Smooth muscle cell (in vitro differentiated cells): ENCODE measurements around the gene ACP1. TPM values are rescaled to one million over a fixed set of nuclear protein-coding genes. Genes with fewer than 3 reads are reported as not detected.

ENCODE experiments used
- DNase-seq: peaks from one replicate; lab custom pipeline; 2025; ENCODE audit not compliant: unreplicated experiment; lab: John Stamatoyannopoulos, UW
- H2AFZ ChIP-seq: fragments of 200-600 bp; sonication (generic); 2 replicates; pipeline ENCODE4 v1.6.0; 2016; ENCODE audit warnings: antibody characterized with exemption, low read depth, mild to moderate bottlenecking
- H3F3A ChIP-seq: fragments of 200-600 bp; sonication (generic); 2 replicates; pipeline ENCODE4 v1.6.0; 2017; ENCODE audit warnings: antibody characterized with exemption, low read depth
- H3K27ac ChIP-seq: fragments of 200-600 bp; sonication (generic); 2 replicates; pipeline ENCODE4 v1.5.1; 2016; ENCODE audit warnings: low read depth, mild to moderate bottlenecking
- H3K27me3 ChIP-seq: fragments of 200-600 bp; sonication (generic); 2 replicates; pipeline ENCODE4 v1.6.1; 2016; ENCODE audit warnings: low read depth, mild to moderate bottlenecking
- H3K36me3 ChIP-seq: fragments of 200-600 bp; sonication (generic); 2 replicates; pipeline ENCODE4 v1.5.1; 2016; ENCODE audit warnings: low read depth
- H3K4me1 ChIP-seq: fragments of 200-600 bp; sonication (generic); 2 replicates; pipeline ENCODE4 v1.5.1; 2016; ENCODE audit warnings: low read depth
- H3K4me2 ChIP-seq: fragments of 200-600 bp; sonication (generic); 2 replicates; pipeline ENCODE4 v1.6.0; 2016; ENCODE audit warnings: mild to moderate bottlenecking
- H3K4me3 ChIP-seq: fragments of 200-600 bp; sonication (generic); 2 replicates; pipeline ENCODE4 v1.5.1; 2016; ENCODE audit warnings: mild to moderate bottlenecking
- H3K79me2 ChIP-seq: fragments of 200-600 bp; sonication (generic); 2 replicates; pipeline ENCODE4 v1.6.0; 2016; ENCODE audit warnings: low read depth, mild to moderate bottlenecking
- H3K9ac ChIP-seq: fragments of 200-600 bp; sonication (generic); 2 replicates; pipeline ENCODE4 v1.6.0; 2016; ENCODE audit warnings: low read depth
- H3K9me3 ChIP-seq: fragments of 200-600 bp; sonication (generic); replicated peaks from 2 replicates; pipeline ENCODE4 v1.5.1; 2016; ENCODE audit warnings: low read depth
- H4K20me1 ChIP-seq: fragments of 200-600 bp; sonication (generic); 2 replicates; pipeline ENCODE4 v1.6.0; 2016; ENCODE audit warnings: low read depth
- CTCF ChIP-seq: fragments of 200-600 bp; sonication (generic); IDR thresholded peaks from 2 replicates; pipeline ENCODE4 v1.5.1; 2017; ENCODE audit warnings: borderline replicate concordance, mild to moderate bottlenecking, antibody characterized with exemption; ENCODE audit not compliant: insufficient read depth, poor library complexity, severe bottlenecking
- WGBS: methylation state at CpG from one replicate; pipeline ENCODE4 v1.1.7; 2016; ENCODE audit warnings: low lambda C conversion rate; 5-methylcytosine and 5-hydroxymethylcytosine counted together
- polyA plus RNA-seq: library from polyadenylated mRNA; unstranded; fragments of >200 nt; fragmentation: Nextera tagmentation; extraction: Ambion mirVana; gene quantifications from 2 replicates; pipeline ENCODE4 v1.2.1, GENCODE V29; 2016
- total RNA-seq: library from RNA; depleted of rRNA; stranded (reverse); fragments of >200 nt; gene quantifications from 2 replicates; pipeline ENCODE4 v1.2.3, GENCODE V29; 2014

ACP1 gene
- total and polyA plus RNA-seq, 2 experiments from 2014 or later, result 168 to 182 TPM

GRCh38 chr2:223971-224760, 40.6 kb upstream of the ACP1 start:
- no peak for DNase-seq
- H3K36me3 ChIP-seq, result peaks cover 5% of the 10 kb centered on the region

GRCh38 chr2:228115-228514, 36.6 kb upstream of the ACP1 start:
- no peak for DNase-seq
- WGBS, result 94% methylated on average over 9 of the region's 9 CpGs

More at GRCh38 chr2:223971-224760, 40.6 kb upstream of the ACP1 start:
- Histone ChIP-seq H3K27ac (no peak overlapping the region), H3K4me3 (no peak overlapping the region), H3K9ac (no peak overlapping the region), H3K9me3 (no peaks in the 10 kb centered on the region), H3K4me1 (no peaks in the 10 kb centered on the region), H2AFZ (no peak overlapping the region), H3K27me3 (no peaks in the 10 kb centered on the region), H3K4me2 (no peak overlapping the region), H4K20me1 (no peaks in the 10 kb centered on the region), H3F3A (no peaks in the 10 kb centered on the region), H3K79me2 (no peaks in the 10 kb centered on the region)
- no peak for TF ChIP-seq CTCF
- WGBS, result 79% methylated on average over 6 of the region's 6 CpGs

GRCh38 chr2:228518-229278, 36.0 kb upstream of the ACP1 start:
- no peaks in the 10 kb centered on the region for H3K9me3 ChIP-seq

More at GRCh38 chr2:228115-228514, 36.6 kb upstream of the ACP1 start:
- Histone ChIP-seq H2AFZ (no peak overlapping the region), H3K27me3 (no peaks in the 10 kb centered on the region), H3K4me3 (no peak overlapping the region), H3K27ac (no peak overlapping the region), H3K36me3 (peaks cover 5% of the 10 kb centered on the region), H4K20me1 (no peaks in the 10 kb centered on the region), H3F3A (no peaks in the 10 kb centered on the region), H3K4me2 (no peak overlapping the region), H3K79me2 (no peaks in the 10 kb centered on the region), H3K9ac (no peak overlapping the region), H3K9me3 (no peaks in the 10 kb centered on the region), H3K4me1 (no peaks in the 10 kb centered on the region)
- TF ChIP-seq CTCF, result no peak

More at GRCh38 chr2:228518-229278, 36.0 kb upstream of the ACP1 start:
- Histone ChIP-seq H3K4me2 (no peak overlapping the region), H3K27ac (no peak overlapping the region), H3F3A (no peaks in the 10 kb centered on the region), H3K4me1 (no peaks in the 10 kb centered on the region), H3K4me3 (no peak overlapping the region), H3K79me2 (no peaks in the 10 kb centered on the region), H3K27me3 (no peaks in the 10 kb centered on the region), H3K36me3 (peaks cover 5% of the 10 kb centered on the region), H4K20me1 (no peaks in the 10 kb centered on the region), H3K9ac (no peak overlapping the region), H2AFZ (no peak overlapping the region)
- TF ChIP-seq CTCF, result no peak
- DNase-seq, result no peak
- WGBS, result 95% methylated on average over 8 of the region's 8 CpGs
